HepG2 (cell line): ENCODE data around the gene WIPF2. TPM values are rescaled to one million over a fixed set of nuclear protein-coding genes. Genes with fewer than 3 reads are reported as not detected.

Experiments used
- CCDC6 ChIP-seq: sonication (generic); formaldehyde crosslinking; IDR thresholded peaks from 2 replicates; pipeline ENCODE4 v1.8.1; 2022; ENCODE audit warnings: mild to moderate bottlenecking, missing genetic modification reagents, moderate library complexity
- ELF4 ChIP-seq: sonication (generic); formaldehyde crosslinking; IDR thresholded peaks from 2 replicates; pipeline ENCODE4 v1.5.0; 2020; ENCODE audit warnings: missing genetic modification reagents, mild to moderate bottlenecking, moderate library complexity, borderline replicate concordance
- LCORL ChIP-seq, 2 experiments: fragments of 450-650 bp in 1 of 2; sonication (generic) in 1 of 2; formaldehyde crosslinking in 1 of 2; IDR thresholded peaks; 2 replicates each; pipeline versions ENCODE4 v1.5.0 to v1.6.1; 2017 to 2020; ENCODE audit warnings: antibody characterized with exemption in 1 of 2, missing genetic modification reagents in 1 of 2
- NCOA1 ChIP-seq: sonication (generic); formaldehyde crosslinking; IDR thresholded peaks from 2 replicates; pipeline ENCODE4 v1.9.0; 2021; ENCODE audit warnings: missing genetic modification reagents
- POGZ ChIP-seq: sonication (generic); formaldehyde crosslinking; IDR thresholded peaks from 2 replicates; pipeline ENCODE4 v1.4.0; 2020; ENCODE audit warnings: mild to moderate bottlenecking, missing genetic modification reagents
- SYNCRIP ChIP-seq: fragments of 200-400 bp; formaldehyde crosslinking; IDR thresholded peaks from 2 replicates; pipeline ENCODE4 v1.6.1; 2018; ENCODE audit warnings: mild to moderate bottlenecking, low read depth, low read length; ENCODE audit not compliant: insufficient read depth
- TOPORS ChIP-seq: sonication (generic); formaldehyde crosslinking; IDR thresholded peaks from 2 replicates; pipeline ENCODE4 v1.8.0; 2023; ENCODE audit warnings: mild to moderate bottlenecking, missing genetic modification reagents
- TRIM24 ChIP-seq: sonication (generic); formaldehyde crosslinking; IDR thresholded peaks from 2 replicates; pipeline ENCODE4 v1.8.0; 2022; ENCODE audit warnings: mild to moderate bottlenecking, missing genetic modification reagents
- ZBTB8A ChIP-seq: sonication (generic); formaldehyde crosslinking; IDR thresholded peaks from 2 replicates; pipeline ENCODE4 v1.4.0; 2020; ENCODE audit warnings: mild to moderate bottlenecking, low read depth, missing genetic modification reagents, borderline replicate concordance
- ZMYM2 ChIP-seq: sonication (generic); formaldehyde crosslinking; IDR thresholded peaks from 2 replicates; pipeline ENCODE4 v1.8.0; 2022; ENCODE audit warnings: mild to moderate bottlenecking, missing genetic modification reagents
- ZNF280B ChIP-seq: sonication (generic); formaldehyde crosslinking; IDR thresholded peaks from 2 replicates; pipeline ENCODE4 v1.5.0; 2020; ENCODE audit warnings: missing genetic modification reagents, mild to moderate bottlenecking, borderline replicate concordance
- ZNF468 ChIP-seq: sonication (generic); formaldehyde crosslinking; IDR thresholded peaks from 2 replicates; pipeline ENCODE4 v1.8.0; 2022; ENCODE audit warnings: mild to moderate bottlenecking, moderate library complexity, missing genetic modification reagents
- ZNF543 ChIP-seq: sonication (generic); formaldehyde crosslinking; IDR thresholded peaks from 2 replicates; pipeline ENCODE4 v1.4.0; 2020; ENCODE audit warnings: mild to moderate bottlenecking, missing genetic modification reagents
- ZNF558 ChIP-seq: sonication (generic); formaldehyde crosslinking; IDR thresholded peaks from 2 replicates; pipeline ENCODE4 v1.9.0; 2022; ENCODE audit warnings: mild to moderate bottlenecking, missing genetic modification reagents, borderline replicate concordance
- ZNF782 ChIP-seq: sonication (generic); formaldehyde crosslinking; IDR thresholded peaks from 2 replicates; pipeline ENCODE4 v1.4.0; 2020; ENCODE audit warnings: missing genetic modification reagents, mild to moderate bottlenecking, borderline replicate concordance
- polyA plus RNA-seq, 8 experiments: library from polyadenylated mRNA; depleted of rRNA in 3 of 8; stranded (reverse) in 7 of 8; unstranded in 1 of 8; fragments of >200 nt; fragmentation: Illumina TruSeq in 4 of 8; extraction: Trizol in 4 of 8; gene quantifications; 2 replicates each; pipeline versions ENCODE4 v1.2.1 to v1.2.3, GENCODE V29; 2011 to 2016; ENCODE audit warnings: low read depth in 4 of 8, missing spikeins in 1 of 8, mixed read lengths in 1 of 8; ENCODE audit not compliant: insufficient read depth in 1 of 8
- total RNA-seq, 5 experiments: library from RNA; depleted of rRNA; stranded (reverse); fragments of >200 nt; fragmentation: Illumina TruSeq; extraction: Trizol; gene quantifications; 2 replicates each; pipeline ENCODE4 v1.2.3, GENCODE V29; 2016; ENCODE audit warnings: low read depth in 1 of 5

Gene WIPF2
- total and polyA plus RNA-seq, 2 of the 13 experiments (the other 11 are each of a cell fraction or from before 2014, with no cell fraction given) = 7.2 to 10.8 TPM

- no peak for TF ChIP-seq ZNF280B (CRISPR knock-in tag)
- no peak for TF ChIP-seq TRIM24 (CRISPR knock-in tag)
- no peak for TF ChIP-seq ZMYM2 (CRISPR knock-in tag)
- TF ChIP-seq LCORL (IDR thresholded peaks at IDR 0.05) = peak; percentile 36; the same call in 1 of the 2 replicates
- no peak for TF ChIP-seq LCORL (CRISPR knock-in tag; IDR thresholded peaks at IDR 0.05)
- no peak for TF ChIP-seq ZBTB8A (CRISPR knock-in tag)
- TF ChIP-seq ZNF558 (CRISPR knock-in tag) = no peak; the same call in 1 of the 2 replicates
- no peak for TF ChIP-seq ZNF782
- TF ChIP-seq POGZ (CRISPR knock-in tag) = no peak
- TF ChIP-seq CCDC6 (CRISPR knock-in tag) = no peak
- TF ChIP-seq TOPORS (CRISPR knock-in tag) = no peak
- TF ChIP-seq NCOA1 = peak; percentile 66; the same call in 1 of the 2 replicates
- no peak for TF ChIP-seq ZNF543 (CRISPR knock-in tag)
- TF ChIP-seq SYNCRIP = no peak
- TF ChIP-seq ZNF468 (CRISPR knock-in tag) = no peak
- no peak for TF ChIP-seq ELF4
Measured at GRCh38 chr17:40219594-40220338, 662 bp downstream of the WIPF2 start (continued).
